Testis (tissue), 3 donors: Measurements from ENCODE around the gene THUMPD2. TPM values are rescaled to one million over a fixed set of nuclear protein-coding genes. Genes with fewer than 3 reads are reported as not detected.

Source experiments
- DNase-seq: peaks from one replicate; pipeline ENCODE4 v3.0.0-alpha.2; 2019
- H3K27ac ChIP-seq, 2 donors: fragments of 200-600 bp; sonication (generic); one replicate each; pipeline ENCODE4 v1.5.1; 2019
- H3K27me3 ChIP-seq: fragments of 200-600 bp; sonication (generic); one replicate; pipeline ENCODE4 v1.5.1; 2019
- H3K36me3 ChIP-seq: fragments of 200-600 bp; sonication (generic); one replicate; pipeline ENCODE4 v1.5.1; 2017; ENCODE audit warnings: low read depth; ENCODE audit errors: missing control alignments
- H3K4me1 ChIP-seq: fragments of 200-600 bp; sonication (generic); one replicate; pipeline ENCODE4 v1.5.1; 2019
- H3K4me3 ChIP-seq, 2 donors: fragments of 200-600 bp; sonication (generic); one replicate each; pipeline ENCODE4 v1.5.1; 2017 to 2019
- H3K9me3 ChIP-seq: fragments of 200-600 bp; sonication (generic); one replicate; pipeline ENCODE4 v1.5.1; 2017
- CTCF ChIP-seq, 3 experiments: fragments of 450-650 bp in 2 of 3; fragments of 200-600 bp in 1 of 3; sonication (generic) in 1 of 3; IDR thresholded peaks; one replicate each; pipeline ENCODE4 v1.5.1; 2016 to 2019; ENCODE audit warnings: antibody characterized with exemption in 3 of 3, mild to moderate bottlenecking in 2 of 3, moderate library complexity in 1 of 3
- POLR2A ChIP-seq: fragments of 450-650 bp; IDR thresholded peaks from one replicate; pipeline ENCODE4 v1.6.1; 2017; ENCODE audit warnings: antibody characterized with exemption, mild to moderate bottlenecking, moderate library complexity
- WGBS, 2 donors: methylation state at CpG; one replicate each; pipeline ENCODE4 v1.1.5; 2018; 5-methylcytosine and 5-hydroxymethylcytosine counted together
- intact Hi-C: fragments of 100-400 bp; cut with DNase I; formaldehyde crosslinking; loops from one replicate; pipeline ENCODE4 v1.15.1; 2023; ENCODE audit warnings: low total_unique reads
- polyA plus RNA-seq: library from polyadenylated mRNA; stranded (reverse); fragments of 350-450 nt; fragmentation: Illumina TruSeq; extraction: RNeasy Lipid Tissue Mini Kit (QIAGEN cat#74804); gene quantifications from one replicate; pipeline ENCODE4 v1.2.3, GENCODE V29; 2014; ENCODE audit warnings: low read depth, low replicate concordance; ENCODE audit not compliant: insufficient read depth
- total RNA-seq, 2 donors: library from RNA; depleted of rRNA; stranded (reverse); fragments of >200 nt; gene quantifications; one replicate each; pipeline ENCODE4 v1.2.3, GENCODE V29; 2016

Gene THUMPD2
- total and polyA plus RNA-seq, 3 donors from 2014 or later: 3.8 to 16.6 (median 15.4) TPM

GRCh38 chr2:39787950-39788349 lies 8.9 kb upstream of the THUMPD2 start:
- TF ChIP-seq POLR2A: no peak
- no peak for TF ChIP-seq CTCF (IDR thresholded peaks at IDR 0.05)
- no peak for DNase-seq
- Histone ChIP-seq H3K9me3 (no peaks in the 10 kb centered on the region), H3K27ac (no peak overlapping the region), H3K4me3 (no peak overlapping the region), H3K4me1 (no peaks in the 10 kb centered on the region), H3K36me3 (no peaks in the 10 kb centered on the region), H3K27me3 (no peaks in the 10 kb centered on the region)
- 94 to 97% methylated on average over 2 of the region's 2 CpGs for WGBS, 2 donors
- intact Hi-C loops: no loop called here

- Histone ChIP-seq H3K4me1 (no peaks in the 10 kb centered on the region), H3K27me3 (no peaks in the 10 kb centered on the region), H3K27ac (no peak overlapping the region), H3K36me3 (no peaks in the 10 kb centered on the region), H3K4me3 (no peak overlapping the region), H3K9me3 (no peaks in the 10 kb centered on the region)
- intact Hi-C loops: no loop called here
- TF ChIP-seq CTCF (IDR thresholded peaks at IDR 0.05): no peak
- no peak for TF ChIP-seq POLR2A
- DNase-seq: no peak
- WGBS, 2 donors: 87 to 89% methylated on average over 7 of the region's 7 CpGs
Observed at GRCh38 chr2:39786761-39787522, 7.9 kb upstream of the THUMPD2 start.

- Histone ChIP-seq H3K27ac (no peak overlapping the region), H3K4me1 (peaks cover 9% of the 10 kb centered on the region), H3K4me3 (no peak overlapping the region), H3K9me3 (no peaks in the 10 kb centered on the region), H3K27me3 (no peaks in the 10 kb centered on the region), H3K36me3 (no peaks in the 10 kb centered on the region)
- no peak for DNase-seq
- WGBS, 2 donors: 93 to 95% methylated on average over 2 of the region's 2 CpGs
- TF ChIP-seq POLR2A: no peak
- TF ChIP-seq CTCF (IDR thresholded peaks at IDR 0.05): no peak
- intact Hi-C loops: no loop called here
Observed at GRCh38 chr2:39782591-39782990, 3.5 kb upstream of the THUMPD2 start.

GRCh38 chr2:39781697-39782096 lies 2.6 kb upstream of the THUMPD2 start:
- Histone ChIP-seq H3K4me1 (peaks cover 11% of the 10 kb centered on the region), H3K36me3 (no peaks in the 10 kb centered on the region), H3K27ac (no peak overlapping the region), H3K27me3 (no peaks in the 10 kb centered on the region), H3K9me3 (no peaks in the 10 kb centered on the region), H3K4me3 (no peak overlapping the region)
- no peak for TF ChIP-seq CTCF (IDR thresholded peaks at IDR 0.05)
- TF ChIP-seq POLR2A: no peak
- 63 to 89% methylated on average over 1 of the region's 1 CpG for WGBS, 2 donors
- intact Hi-C loops: no loop called here
- DNase-seq: no peak
